HG03558 (cell line): Measurements from ENCODE around the gene CD274.

Experiments used
- ATAC-seq: cut with Tn5 transposase; IDR thresholded peaks from one replicate; pipeline ENCODE4 v1.9.1; 2021; ENCODE audit warnings: moderate number of reproducible peaks; ENCODE audit not compliant: unreplicated experiment; ENCODE audit errors: extremely low read depth

Gene CD274

DNA sequence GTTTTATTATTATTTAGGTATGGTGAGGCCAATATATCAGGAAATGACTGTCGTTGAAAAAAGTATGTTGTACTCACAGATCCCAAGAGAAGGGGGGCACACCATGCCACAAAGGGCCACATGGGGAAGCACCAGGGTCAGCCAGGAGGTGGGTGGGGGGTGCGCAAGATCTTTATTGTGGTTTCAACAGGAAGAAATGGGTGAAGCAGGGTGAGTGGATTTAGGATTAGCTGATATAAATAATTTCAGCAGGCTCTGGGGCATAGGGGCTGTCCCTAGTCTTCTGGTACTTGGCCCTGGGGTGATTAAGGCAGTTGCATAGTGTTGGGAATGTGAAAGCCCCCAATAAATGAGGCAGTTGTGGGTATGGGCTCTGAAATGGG is 68.6 kb downstream of the CD274 start:
- ATAC-seq, result no peak
